Right lobe of liver (tissue), 6 donors: ENCODE data around the gene RMDN3. TPM values are rescaled to one million over a fixed set of nuclear protein-coding genes. Genes with fewer than 3 reads are reported as not detected.

Source experiments
- ATAC-seq, 4 donors: fragments of 200-7000 bp; cut with Tn5 transposase; one replicate each; pipeline ENCODE4 v1.9.1; 2020; ENCODE audit warnings: mild to moderate bottlenecking in 4 of 4, moderate library complexity in 4 of 4
- DNase-seq, 3 donors: peaks; one replicate each; pipeline ENCODE4 v3.0.0-alpha.2; 2020
- H3K27ac ChIP-seq, 3 donors: fragments of 200-600 bp; one replicate each; pipeline ENCODE4 v1.8.0; 2022
- H3K27me3 ChIP-seq, 2 donors: fragments of 200-600 bp; one replicate each; pipeline ENCODE4 v1.8.0; 2022
- H3K36me3 ChIP-seq, 4 donors: fragments of 200-600 bp; sonication (generic) in 1 of 4; one replicate each; pipeline versions ENCODE4 v1.5.1 to v1.8.0; 2017 to 2022; ENCODE audit warnings: control low read depth in 1 of 4
- H3K4me1 ChIP-seq, 4 donors: fragments of 200-600 bp; sonication (generic) in 1 of 4; one replicate each; pipeline versions ENCODE4 v1.5.1 to v1.8.0; 2017 to 2022; ENCODE audit warnings: control low read depth in 1 of 4
- H3K4me3 ChIP-seq, 3 donors: fragments of 200-600 bp; one replicate each; pipeline ENCODE4 v1.8.0; 2022
- H3K9me3 ChIP-seq, 4 donors: fragments of 200-600 bp; sonication (generic) in 1 of 4; one replicate each; pipeline versions ENCODE4 v1.5.1 to v1.8.0; 2017 to 2022; ENCODE audit warnings: control low read depth in 1 of 4
- CTCF ChIP-seq, 4 donors: fragments of 200-600 bp in 3 of 4; fragments of 450-650 bp in 1 of 4; IDR thresholded peaks; one replicate each; pipeline versions ENCODE4 v1.5.1 to v1.8.0; 2016 to 2022; ENCODE audit warnings: antibody characterized with exemption in 4 of 4, mild to moderate bottlenecking in 2 of 4
- POLR2A ChIP-seq: fragments of 450-650 bp; IDR thresholded peaks from one replicate; pipeline ENCODE4 v1.6.1; 2017; ENCODE audit warnings: antibody characterized with exemption, mild to moderate bottlenecking
- WGBS: methylation state at CpG from one replicate; pipeline ENCODE4 v1.1.6; 2018; ENCODE audit warnings: low coverage, low lambda C conversion rate; ENCODE audit not compliant: insufficient coverage; ENCODE audit errors: missing lambda C conversion rate; 5-methylcytosine and 5-hydroxymethylcytosine counted together
- intact Hi-C, 2 donors: fragments of 100-400 bp; cut with DNase I; formaldehyde crosslinking; loops; one replicate each; pipeline versions ENCODE4 v1.11.2 to v1.14.1; 2022
- total RNA-seq, 6 experiments: library from RNA; depleted of rRNA in 2 of 6; stranded (reverse); fragments of >200 nt in 2 of 6; fragmentation: NEBNext Ultra II Directional in 3 of 6; extraction: Animal tissue kit (Norgen Biotek cat#: 25700) in 3 of 6; gene quantifications; one replicate each; pipeline versions ENCODE4 v1.1.0 to v1.2.4, GENCODE V29; 2016 to 2023
- donor health status: DM: no; HTN: yes; CAD: no.
- donor health status: DM: no; HTN: no; CAD: no.
- donor health status: DM: no; HTN: no; CAD: no.
- donor health status: DM: no; HTN: yes; CAD: no.
- donor health status: DM: no; HTN: yes; CAD: no.

The RMDN3 gene
- total RNA-seq, 6 experiments from 2014 or later: 25.3 to 38.5 (median 29.5) TPM

DNA sequence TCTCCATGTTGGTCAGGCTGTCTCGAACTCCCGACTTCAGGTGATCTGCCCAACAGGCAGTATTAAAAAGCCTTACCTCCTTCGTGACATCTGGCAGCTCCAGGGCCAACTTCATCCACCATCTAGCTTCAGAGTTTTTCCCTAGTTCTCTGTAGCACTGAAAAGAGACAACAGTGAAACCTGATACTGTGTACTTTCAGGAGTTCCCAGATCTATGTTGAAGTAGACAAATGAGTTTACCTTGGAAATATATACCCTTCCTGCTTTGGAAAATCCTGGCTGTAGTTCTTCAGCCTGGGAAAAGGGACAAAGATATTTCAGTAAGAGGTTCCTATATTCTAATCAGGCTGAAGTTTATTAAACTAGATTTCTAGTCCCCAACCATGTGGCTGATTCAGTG lies 18.0 kb downstream of the RMDN3 start:
- ATAC-seq: no peak
- H3K4me3 ChIP-seq: no peak overlapping the region
- no peaks in the 10 kb centered on the region for H3K4me1 ChIP-seq
- TF ChIP-seq POLR2A: no peak
- no peak for TF ChIP-seq CTCF (IDR thresholded peaks at IDR 0.05)
- 93% methylated on average over 2 of the region's 3 CpGs for WGBS
- DNase-seq: no peak
- intact Hi-C loops: no loop called here
- peaks cover 0 to 53% (median 10%) of the 10 kb centered on the region in 4 donors for H3K36me3 ChIP-seq
- H3K27ac ChIP-seq: no peak overlapping the region
- no peaks in the 10 kb centered on the region for H3K9me3 ChIP-seq
- no peaks in the 10 kb centered on the region for H3K27me3 ChIP-seq

GRCh38 chr15:40736575-40736974 lies 18.5 kb downstream of the RMDN3 start:
- ATAC-seq: no peak
- intact Hi-C loops: no loop called here

DNA sequence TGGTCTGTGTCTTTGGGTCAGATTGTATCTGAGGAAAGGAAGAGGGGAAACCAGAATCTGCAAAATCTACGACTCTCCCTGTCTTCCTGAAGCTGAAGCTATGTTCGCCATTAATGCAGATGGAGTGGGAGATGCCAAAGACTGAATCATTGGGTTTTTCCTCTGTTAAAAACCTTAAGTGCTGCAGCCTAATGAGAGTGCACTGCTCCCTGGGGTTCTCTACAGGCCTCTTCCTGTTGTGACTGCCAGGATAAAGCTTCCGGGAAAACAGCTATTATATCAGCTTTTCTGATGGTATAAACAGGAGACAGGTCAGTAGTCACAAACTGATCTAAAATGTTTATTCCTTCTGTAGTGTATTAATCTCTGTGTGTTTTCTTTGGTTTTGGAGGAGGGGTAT lies 24.0 kb downstream of the RMDN3 start:
- WGBS: 66% methylated on average over 3 of the region's 3 CpGs

More at GRCh38 chr15:40736575-40736974, 18.5 kb downstream of the RMDN3 start:
- no peaks in the 10 kb centered on the region for H3K4me1 ChIP-seq
- H3K4me3 ChIP-seq: no peak overlapping the region
- no peak overlapping the region for H3K27ac ChIP-seq
- TF ChIP-seq POLR2A: no peak
- no peaks in the 10 kb centered on the region for H3K9me3 ChIP-seq
- WGBS: 94% methylated on average over 4 of the region's 4 CpGs
- no peak for DNase-seq
- H3K36me3 ChIP-seq: peaks cover 0 to 53% (median 10%) of the 10 kb centered on the region in 4 donors
- no peaks in the 10 kb centered on the region for H3K27me3 ChIP-seq

DNA sequence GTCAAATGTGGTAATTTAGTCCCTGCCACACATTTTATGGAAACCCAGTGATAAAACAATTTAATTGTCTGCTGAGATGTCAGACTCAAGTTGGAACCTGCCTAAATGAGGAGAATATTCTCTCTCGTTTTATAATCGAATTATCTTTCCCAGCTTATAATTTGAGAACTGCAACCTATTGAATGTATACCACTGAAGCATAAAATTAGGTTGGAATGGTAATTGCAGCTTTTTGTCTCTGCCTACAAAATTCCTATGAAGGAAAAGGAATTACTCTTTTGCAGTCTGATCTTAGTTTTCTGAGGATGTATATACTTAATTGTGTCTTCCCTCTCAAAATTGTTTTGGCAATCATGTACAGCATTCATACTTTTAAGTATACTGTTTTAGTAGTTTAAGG lies 31.1 kb downstream of the RMDN3 start:
- no peak for TF ChIP-seq POLR2A
- no peak for TF ChIP-seq CTCF (IDR thresholded peaks at IDR 0.05)
- ATAC-seq (no peak), DNase-seq (no peak)
- intact Hi-C loops: no loop called here
- Histone ChIP-seq H3K9me3 (no peaks in the 10 kb centered on the region), H3K4me3 (no peak overlapping the region), H3K36me3 (no peaks in the 10 kb centered on the region), H3K27ac (no peak overlapping the region), H3K27me3 (no peaks in the 10 kb centered on the region), H3K4me1 (no peaks in the 10 kb centered on the region)
- WGBS: 92% methylated on average over 2 of the region's 2 CpGs

More for the DNA sequence above, 24.0 kb downstream of the RMDN3 start:
- Histone ChIP-seq H3K4me1 (no peaks in the 10 kb centered on the region), H3K9me3 (no peaks in the 10 kb centered on the region), H3K4me3 (no peak overlapping the region), H3K27ac (no peak overlapping the region), H3K27me3 (no peaks in the 10 kb centered on the region), H3K36me3 (peaks cover 0 to 10% (median 5%) of the 10 kb centered on the region in 4 donors)
- TF ChIP-seq CTCF (IDR thresholded peaks at IDR 0.05): no peak
- TF ChIP-seq POLR2A: no peak
- intact Hi-C loops: no loop called here
- peak; percentile 25 to 79 (median 48) for ATAC-seq
- DNase-seq: no peak

- H3K27me3 ChIP-seq: no peaks in the 10 kb centered on the region
- no peak overlapping the region for H3K27ac ChIP-seq
- no peaks in the 10 kb centered on the region for H3K9me3 ChIP-seq
- DNase-seq (no peak), ATAC-seq (no peak)
- no peak overlapping the region for H3K4me3 ChIP-seq
- intact Hi-C loops: no loop called here
- 86% methylated on average over 2 of the region's 2 CpGs for WGBS
- H3K4me1 ChIP-seq: no peaks in the 10 kb centered on the region
- TF ChIP-seq CTCF (IDR thresholded peaks at IDR 0.05): no peak
- no peaks in the 10 kb centered on the region for H3K36me3 ChIP-seq
Measured at GRCh38 chr15:40722934-40723333, 32.1 kb downstream of the RMDN3 start.
